Measurements from ENCODE around the gene SMCO2. TPM values are rescaled to one million over a fixed set of nuclear protein-coding genes. Genes with fewer than 3 reads are reported as not detected.

SMCO2 gene
- total RNA-seq, 6 experiments from 2014 or later: not detected

DNA sequence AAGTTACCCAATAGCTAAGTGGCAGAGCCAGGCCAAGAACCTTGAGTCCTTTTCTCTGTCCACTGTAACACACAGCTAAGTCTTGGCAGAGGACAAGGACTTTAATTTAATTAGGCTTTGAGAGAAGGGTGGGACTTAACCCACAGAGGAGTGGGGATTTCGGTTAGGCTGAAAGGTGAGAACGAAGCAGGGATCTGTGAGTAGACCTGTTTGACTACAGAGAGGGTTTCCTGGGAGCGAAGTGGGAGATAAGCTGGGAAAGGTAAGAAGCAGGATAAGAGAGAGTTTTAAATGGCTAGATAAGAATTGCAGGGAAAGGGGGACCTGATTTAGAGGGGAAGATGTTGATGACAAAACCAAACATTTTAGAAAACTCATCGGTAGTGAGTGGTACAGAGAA lies 75.4 kb downstream of the SMCO2 start:
- no peaks in the 10 kb centered on the region; the same call in none of the 2 replicates for H3K27me3 Mint-ChIP-seq (ENCODE audit: insufficient read depth)
- H3K27ac Mint-ChIP-seq: peak overlapping the region; percentile 35; the same call in 1 of the 2 replicates
- TF ChIP-seq, protein P1, sequence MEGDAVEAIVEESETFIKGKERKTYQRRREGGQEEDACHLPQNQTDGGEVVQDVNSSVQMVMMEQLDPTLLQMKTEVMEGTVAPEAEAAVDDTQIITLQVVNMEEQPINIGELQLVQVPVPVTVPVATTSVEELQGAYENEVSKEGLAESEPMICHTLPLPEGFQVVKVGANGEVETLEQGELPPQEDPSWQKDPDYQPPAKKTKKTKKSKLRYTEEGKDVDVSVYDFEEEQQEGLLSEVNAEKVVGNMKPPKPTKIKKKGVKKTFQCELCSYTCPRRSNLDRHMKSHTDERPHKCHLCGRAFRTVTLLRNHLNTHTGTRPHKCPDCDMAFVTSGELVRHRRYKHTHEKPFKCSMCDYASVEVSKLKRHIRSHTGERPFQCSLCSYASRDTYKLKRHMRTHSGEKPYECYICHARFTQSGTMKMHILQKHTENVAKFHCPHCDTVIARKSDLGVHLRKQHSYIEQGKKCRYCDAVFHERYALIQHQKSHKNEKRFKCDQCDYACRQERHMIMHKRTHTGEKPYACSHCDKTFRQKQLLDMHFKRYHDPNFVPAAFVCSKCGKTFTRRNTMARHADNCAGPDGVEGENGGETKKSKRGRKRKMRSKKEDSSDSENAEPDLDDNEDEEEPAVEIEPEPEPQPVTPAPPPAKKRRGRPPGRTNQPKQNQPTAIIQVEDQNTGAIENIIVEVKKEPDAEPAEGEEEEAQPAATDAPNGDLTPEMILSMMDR (IDR thresholded peaks at IDR 0.05): no peak
- peaks cover 8% of the 10 kb centered on the region for H3K36me3 Mint-ChIP-seq (ENCODE audit: low read depth)
- no peak for DNase-seq
- no peaks in the 10 kb centered on the region for H3K9me3 Mint-ChIP-seq
- no peak overlapping the region for H3K4me3 Mint-ChIP-seq
- H3K4me1 Mint-ChIP-seq (ENCODE audit: low read depth): peaks cover 46% of the 10 kb centered on the region

DNA sequence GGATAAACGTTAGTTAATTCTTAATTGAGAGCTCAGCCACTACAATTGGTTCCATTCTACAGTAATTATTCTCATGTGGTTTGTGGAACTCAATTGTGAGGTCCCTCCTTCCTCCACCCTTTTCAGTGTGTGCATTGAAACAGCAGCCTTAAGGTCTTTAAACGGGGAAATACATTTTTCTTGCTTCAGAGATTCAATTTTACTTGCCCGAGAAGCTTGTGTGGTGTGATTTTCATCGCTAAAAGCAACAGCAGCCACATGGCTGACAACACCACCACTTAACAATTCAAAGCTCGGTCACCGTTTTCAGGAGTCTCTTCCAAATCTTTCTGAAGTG lies 76.7 kb downstream of the SMCO2 start:
- H3K4me1 Mint-ChIP-seq (ENCODE audit: low read depth): peaks cover 55% of the 10 kb centered on the region
- DNase-seq: peak; percentile 6
- no peaks in the 10 kb centered on the region; the same call in none of the 2 replicates for H3K27me3 Mint-ChIP-seq (ENCODE audit: insufficient read depth)
- H3K4me3 Mint-ChIP-seq: peak overlapping the region; percentile 94
- peak overlapping the region; percentile 85 for H3K27ac Mint-ChIP-seq
- TF ChIP-seq, protein P1 (IDR thresholded peaks at IDR 0.05): no peak
- peaks cover 14% of the 10 kb centered on the region for H3K36me3 Mint-ChIP-seq (ENCODE audit: low read depth)
- no peaks in the 10 kb centered on the region for H3K9me3 Mint-ChIP-seq

DNA sequence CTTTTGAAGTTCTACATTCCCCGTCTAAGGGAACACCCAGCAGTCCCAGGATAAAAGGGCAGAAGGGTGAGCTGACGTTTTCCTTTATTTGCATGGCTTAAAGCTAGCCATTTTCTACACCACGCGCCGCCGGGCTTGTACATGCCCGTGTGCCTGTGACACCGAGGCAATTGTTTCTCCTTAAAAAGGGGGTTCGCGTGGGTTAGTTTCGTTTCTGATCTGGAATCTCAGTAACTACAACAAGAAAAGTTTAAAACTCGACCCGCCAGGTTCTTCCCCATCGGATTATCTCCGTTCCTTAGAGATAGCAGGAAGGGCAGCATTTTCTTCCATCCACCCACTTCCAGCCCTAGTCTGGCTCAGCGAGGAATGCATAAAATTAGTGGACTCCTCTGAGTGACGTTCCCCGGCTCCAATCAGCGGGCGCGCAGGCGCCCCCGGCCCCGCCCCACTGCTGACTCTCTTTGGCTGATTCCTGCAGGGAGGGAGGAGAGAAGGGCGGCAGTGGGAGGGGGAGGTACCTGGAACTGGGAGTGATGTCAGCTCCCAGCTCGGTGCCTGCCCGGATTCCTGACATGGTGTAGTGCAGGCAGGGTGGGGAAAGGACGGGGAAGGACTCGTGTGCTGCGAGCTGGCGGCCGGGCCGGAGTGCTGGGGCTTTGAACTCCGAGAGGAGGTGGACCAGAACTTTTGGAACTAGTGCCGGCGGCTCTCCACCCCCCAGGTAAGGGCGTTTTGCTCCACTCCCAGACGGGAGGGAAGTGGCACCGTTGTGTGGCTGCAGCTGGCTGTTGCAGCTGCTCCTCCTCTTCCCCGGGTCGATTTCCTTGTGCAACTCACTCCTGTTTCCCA lies 77.3 kb downstream of the SMCO2 start, which contains the start of gene PPFIBP1:
PPFIBP1 (plus strand) TSS at position 565 of the 852 bp plus-strand sequence. CDS start 109,191 bp downstream, outside the sequence.
- Mint-ChIP-seq H3K27me3 (ENCODE audit: insufficient read depth) (no peaks in the 10 kb centered on the region; the same call in none of the 2 replicates), H3K4me1 (ENCODE audit: low read depth) (peaks cover 61% of the 10 kb centered on the region)

DNA sequence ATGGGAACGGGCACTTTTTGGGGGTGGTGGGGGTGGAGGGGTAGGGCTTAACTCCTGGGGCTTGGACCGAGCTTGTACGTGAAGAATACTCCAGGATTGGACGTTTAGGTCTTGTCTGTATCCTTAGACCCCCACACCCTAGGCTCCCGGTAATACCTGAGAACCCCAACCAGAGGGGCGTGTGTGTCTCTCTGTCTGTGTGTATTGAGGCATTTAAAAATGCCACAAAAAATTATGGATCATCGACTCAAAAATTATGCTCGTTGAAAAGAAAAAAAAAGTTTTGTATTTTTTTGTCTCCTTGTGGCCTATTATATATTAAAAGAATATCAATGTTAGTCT lies 77.9 kb downstream of the SMCO2 start:
- TF ChIP-seq, protein P1 (IDR thresholded peaks at IDR 0.05): no peak; the same call in 1 of the 2 replicates
- no peaks in the 10 kb centered on the region; the same call in none of the 2 replicates for H3K27me3 Mint-ChIP-seq (ENCODE audit: insufficient read depth)
- no peaks in the 10 kb centered on the region for H3K9me3 Mint-ChIP-seq
- peak overlapping the region; percentile 85 for H3K27ac Mint-ChIP-seq
- H3K4me3 Mint-ChIP-seq: peak overlapping the region; percentile 94
- peaks cover 22% of the 10 kb centered on the region for H3K36me3 Mint-ChIP-seq (ENCODE audit: low read depth)
- peaks cover 64% of the 10 kb centered on the region for H3K4me1 Mint-ChIP-seq (ENCODE audit: low read depth)
- no peak for DNase-seq

More for the DNA sequence above, 77.3 kb downstream of the SMCO2 start, which contains the start of gene PPFIBP1:
- TF ChIP-seq, protein P1 (IDR thresholded peaks at IDR 0.05): 0 out of 2 replicates have a peak, but pooled peaks have one; percentile 39
- Mint-ChIP-seq H3K9me3 (no peaks in the 10 kb centered on the region), H3K36me3 (ENCODE audit: low read depth) (peaks cover 19% of the 10 kb centered on the region), H3K4me3 (peak within 1 kb of the TSS; percentile 94), H3K27ac (peak within 1 kb of the TSS; percentile 85)
- peak; percentile 99 for DNase-seq

DNA sequence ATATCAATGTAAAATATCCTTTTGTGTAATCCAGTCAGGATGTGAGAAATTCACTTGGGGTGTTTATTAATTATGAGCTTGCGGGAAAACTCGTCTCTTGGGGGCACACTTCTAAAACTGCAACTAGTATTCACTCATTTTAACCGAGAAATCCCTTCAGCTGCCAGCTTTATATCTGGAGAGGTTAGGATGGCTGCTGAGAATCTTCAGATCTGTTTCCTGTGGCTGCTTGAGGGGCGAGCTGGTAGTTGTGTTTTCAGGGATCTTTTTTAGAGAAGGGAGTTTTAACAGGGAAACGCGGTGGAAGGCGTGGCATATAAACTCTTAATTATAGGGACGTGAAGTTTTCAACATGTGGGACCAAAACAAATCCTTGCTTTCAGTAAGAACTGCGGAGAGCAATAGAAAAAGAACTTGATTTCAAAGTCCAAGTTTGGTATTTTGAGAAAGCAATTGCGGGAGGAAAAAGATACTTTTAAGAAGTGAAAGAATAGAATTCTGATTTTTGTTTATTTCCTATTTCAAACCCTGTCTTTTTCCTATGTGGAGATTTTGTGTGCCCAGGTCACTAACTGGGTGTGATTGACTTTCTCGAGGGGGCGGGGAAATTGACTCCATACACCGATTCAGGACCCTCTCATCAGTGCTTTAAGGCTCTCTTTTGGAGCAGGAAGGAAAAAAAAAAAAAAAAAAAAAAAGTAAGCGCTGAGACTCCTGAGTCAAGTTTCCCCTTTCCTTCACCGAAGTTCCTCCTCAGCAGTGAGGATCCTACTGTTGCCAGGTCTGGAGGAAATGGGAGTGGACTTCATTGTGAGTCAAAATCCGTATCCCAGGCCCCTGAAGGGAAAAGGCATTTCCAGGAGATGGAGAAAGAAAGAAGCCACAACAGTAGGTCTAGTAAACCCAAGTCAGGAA lies 78.6 kb downstream of the SMCO2 start:
- no peaks in the 10 kb centered on the region; the same call in 1 of the 2 replicates for H3K27me3 Mint-ChIP-seq (ENCODE audit: insufficient read depth)
- peaks cover 70% of the 10 kb centered on the region for H3K4me1 Mint-ChIP-seq (ENCODE audit: low read depth)
- H3K27ac Mint-ChIP-seq: peak overlapping the region; percentile 85
- TF ChIP-seq, protein P1 (IDR thresholded peaks at IDR 0.05): peak; percentile 50
- peaks cover 22% of the 10 kb centered on the region for H3K36me3 Mint-ChIP-seq (ENCODE audit: low read depth)
- peak; percentile 59 for DNase-seq
- no peaks in the 10 kb centered on the region for H3K9me3 Mint-ChIP-seq
- peak overlapping the region; percentile 94 for H3K4me3 Mint-ChIP-seq

Measured in HFFc6 (cell line).